Osteocyte (in vitro differentiated cells): ENCODE measurements around the gene APOBEC4. TPM values are rescaled to one million over a fixed set of nuclear protein-coding genes. Genes with fewer than 3 reads are reported as not detected.
"Not testable (repeated sequence)": the region's sequence is repeated elsewhere in the genome, so short reads cannot be mapped to it uniquely, and the experiment has no call there.

Experiments used
- DNase-seq: peaks from one replicate; pipeline ENCODE4 v3.0.0; 2021; ENCODE audit warnings: mixed read lengths; ENCODE audit not compliant: unreplicated experiment; ENCODE audit errors: extremely low spot score
- H3K27ac Mint-ChIP-seq: one replicate; pipeline ENCODE4 v1.8.0; 2021; ENCODE audit warnings: mild to moderate bottlenecking, mixed read lengths; ENCODE audit not compliant: unreplicated experiment
- H3K27me3 Mint-ChIP-seq: one replicate; pipeline ENCODE4 v1.8.0; 2021; ENCODE audit warnings: mixed read lengths; ENCODE audit not compliant: unreplicated experiment
- H3K36me3 Mint-ChIP-seq: one replicate; pipeline ENCODE4 v1.8.0; 2021; ENCODE audit warnings: mixed read lengths; ENCODE audit not compliant: unreplicated experiment
- H3K4me1 Mint-ChIP-seq: one replicate; pipeline ENCODE4 v1.8.0; 2021; ENCODE audit warnings: mixed read lengths; ENCODE audit not compliant: unreplicated experiment
- H3K4me3 Mint-ChIP-seq: one replicate; pipeline ENCODE4 v1.8.0; 2021; ENCODE audit warnings: mild to moderate bottlenecking, moderate library complexity, mixed read lengths; ENCODE audit not compliant: unreplicated experiment
- H3K9me3 Mint-ChIP-seq: one replicate; pipeline ENCODE4 v1.8.0; 2021; ENCODE audit warnings: mixed read lengths; ENCODE audit not compliant: unreplicated experiment
- CTCF ChIP-seq: fragments of 200-600 bp; sonication (generic); IDR thresholded peaks from 2 replicates; pipeline ENCODE4 v1.5.0; 2021; ENCODE audit warnings: antibody characterized with exemption, mild to moderate bottlenecking, moderate library complexity
- total RNA-seq: library from RNA; stranded (reverse); gene quantifications from 2 replicates; pipeline ENCODE4 v1.2.1, GENCODE V29; 2021

Gene APOBEC4
- total RNA-seq, 1 donor from 2014 or later = not detected

- H3K36me3 Mint-ChIP-seq = peaks cover 38% of the 10 kb centered on the region
- H3K4me1 Mint-ChIP-seq = peaks cover 47% of the 10 kb centered on the region
- H3K27ac Mint-ChIP-seq = peak overlapping the region; percentile 8
- no peaks in the 10 kb centered on the region for H3K9me3 Mint-ChIP-seq
- no peaks in the 10 kb centered on the region for H3K27me3 Mint-ChIP-seq
- DNase-seq = no peak
- TF ChIP-seq CTCF = no peak
- H3K4me3 Mint-ChIP-seq = no peak overlapping the region
Observed at GRCh38 chr1:183628537-183628936, 24.6 kb downstream of the APOBEC4 start.

GRCh38 chr1:183626236-183626635 is 26.9 kb downstream of the APOBEC4 start:
- not testable (repeated sequence) for H3K4me3 Mint-ChIP-seq, H3K27me3 Mint-ChIP-seq, H3K9me3 Mint-ChIP-seq, DNase-seq
- Mint-ChIP-seq H3K36me3 (peaks cover 38% of the 10 kb centered on the region), H3K4me1 (peaks cover 31% of the 10 kb centered on the region), H3K27ac (peak overlapping the region; percentile 56)

GRCh38 chr1:183622884-183623785 is 30.0 kb downstream of the APOBEC4 start:
- H3K27ac Mint-ChIP-seq = no peak overlapping the region
- no peak for DNase-seq
- peak; percentile 77 for TF ChIP-seq CTCF
- H3K9me3 Mint-ChIP-seq = no peaks in the 10 kb centered on the region
- H3K4me1 Mint-ChIP-seq = peaks cover 18% of the 10 kb centered on the region
- H3K4me3 Mint-ChIP-seq = no peak overlapping the region
- H3K27me3 Mint-ChIP-seq = no peaks in the 10 kb centered on the region
- peaks cover 22% of the 10 kb centered on the region for H3K36me3 Mint-ChIP-seq

GRCh38 chr1:183622013-183622412 is 31.1 kb downstream of the APOBEC4 start:
- no peak for DNase-seq
- Mint-ChIP-seq H3K4me1 (peaks cover 14% of the 10 kb centered on the region), H3K9me3 (no peaks in the 10 kb centered on the region), H3K27ac (no peak overlapping the region), H3K4me3 (no peak overlapping the region), H3K27me3 (no peaks in the 10 kb centered on the region), H3K36me3 (peaks cover 20% of the 10 kb centered on the region)
- no peak for TF ChIP-seq CTCF

- Mint-ChIP-seq H3K4me3 (no peak overlapping the region), H3K27me3 (no peaks in the 10 kb centered on the region), H3K9me3 (no peaks in the 10 kb centered on the region), H3K27ac (no peak overlapping the region), H3K36me3 (peaks cover 11% of the 10 kb centered on the region), H3K4me1 (peaks cover 6% of the 10 kb centered on the region)
- no peak for TF ChIP-seq CTCF
- no peak for DNase-seq
Observed at GRCh38 chr1:183620311-183620710, 32.8 kb downstream of the APOBEC4 start.
